Measurements from ENCODE around the gene BST2.
A peak's percentile ranks its signal among the peaks of the same experiment; 100 is the strongest.

The BST2 gene

GRCh38 chr19:17419621-17420474, 14.4 kb upstream of the BST2 start, which contains the start of gene MVB12A (continued):
- TF ChIP-seq ZNF202 (tag by site-specific recombination; IDR thresholded peaks at IDR 0.05; ENCODE audit: borderline replicate concordance) (no peak), ZNF768 (tag by site-specific recombination; IDR thresholded peaks at IDR 0.05) (no peak), ZNF146 (tag by site-specific recombination; IDR thresholded peaks at IDR 0.05) (no peak), ZNF2 (tag by site-specific recombination; IDR thresholded peaks at IDR 0.05) (peak; percentile 26; the same call in 1 of the 2 replicates), ZNF394 (tag by site-specific recombination; IDR thresholded peaks at IDR 0.05; ENCODE audit: borderline replicate concordance) (no peak), ZNF221 (tag by site-specific recombination; IDR thresholded peaks at IDR 0.05; ENCODE audit: borderline replicate concordance) (no peak), ZNF791 (tag by site-specific recombination; IDR thresholded peaks at IDR 0.05) (no peak), ZNF335 (tag by site-specific recombination; conservative IDR thresholded peaks at IDR 0.05) (peak; percentile 59), ZNF350 (tag by site-specific recombination; IDR thresholded peaks at IDR 0.05) (no peak), GLI4 (tag by site-specific recombination; IDR thresholded peaks at IDR 0.05) (no peak), ELK4 (IDR thresholded peaks at IDR 0.05; ENCODE audit: borderline replicate concordance, low read depth, low read length) (peak; percentile 95; the same call in 1 of the 2 replicates), ZNF48 (tag by site-specific recombination; IDR thresholded peaks at IDR 0.05) (no peak), ZNF610 (tag by site-specific recombination; IDR thresholded peaks at IDR 0.05; ENCODE audit: borderline replicate concordance) (0 out of 2 replicates have a peak, but pooled peaks have one; percentile 48), ZNF645 (tag by site-specific recombination; IDR thresholded peaks at IDR 0.05) (no peak), ZBTB1 (tag by site-specific recombination; IDR thresholded peaks at IDR 0.05) (no peak), TCF7L2 (IDR thresholded peaks at IDR 0.05; ENCODE audit: borderline replicate concordance, low read depth, low read length) (no peak), ZNF292 (tag by site-specific recombination; IDR thresholded peaks at IDR 0.05; ENCODE audit: borderline replicate concordance, low read depth) (no peak), ZNF623 (tag by site-specific recombination; IDR thresholded peaks at IDR 0.05) (no peak), ZNF548 (tag by site-specific recombination; IDR thresholded peaks at IDR 0.05) (no peak), KLF17 (tag by site-specific recombination; IDR thresholded peaks at IDR 0.05) (no peak; the same call in 1 of the 2 replicates), ZNF621 (tag by site-specific recombination; IDR thresholded peaks at IDR 0.05) (no peak), KLF9 (tag by site-specific recombination; IDR thresholded peaks at IDR 0.05; ENCODE audit: low read depth) (peak; percentile 7; the same call in 1 of the 2 replicates)
- TF ChIP-seq, protein P1, sequence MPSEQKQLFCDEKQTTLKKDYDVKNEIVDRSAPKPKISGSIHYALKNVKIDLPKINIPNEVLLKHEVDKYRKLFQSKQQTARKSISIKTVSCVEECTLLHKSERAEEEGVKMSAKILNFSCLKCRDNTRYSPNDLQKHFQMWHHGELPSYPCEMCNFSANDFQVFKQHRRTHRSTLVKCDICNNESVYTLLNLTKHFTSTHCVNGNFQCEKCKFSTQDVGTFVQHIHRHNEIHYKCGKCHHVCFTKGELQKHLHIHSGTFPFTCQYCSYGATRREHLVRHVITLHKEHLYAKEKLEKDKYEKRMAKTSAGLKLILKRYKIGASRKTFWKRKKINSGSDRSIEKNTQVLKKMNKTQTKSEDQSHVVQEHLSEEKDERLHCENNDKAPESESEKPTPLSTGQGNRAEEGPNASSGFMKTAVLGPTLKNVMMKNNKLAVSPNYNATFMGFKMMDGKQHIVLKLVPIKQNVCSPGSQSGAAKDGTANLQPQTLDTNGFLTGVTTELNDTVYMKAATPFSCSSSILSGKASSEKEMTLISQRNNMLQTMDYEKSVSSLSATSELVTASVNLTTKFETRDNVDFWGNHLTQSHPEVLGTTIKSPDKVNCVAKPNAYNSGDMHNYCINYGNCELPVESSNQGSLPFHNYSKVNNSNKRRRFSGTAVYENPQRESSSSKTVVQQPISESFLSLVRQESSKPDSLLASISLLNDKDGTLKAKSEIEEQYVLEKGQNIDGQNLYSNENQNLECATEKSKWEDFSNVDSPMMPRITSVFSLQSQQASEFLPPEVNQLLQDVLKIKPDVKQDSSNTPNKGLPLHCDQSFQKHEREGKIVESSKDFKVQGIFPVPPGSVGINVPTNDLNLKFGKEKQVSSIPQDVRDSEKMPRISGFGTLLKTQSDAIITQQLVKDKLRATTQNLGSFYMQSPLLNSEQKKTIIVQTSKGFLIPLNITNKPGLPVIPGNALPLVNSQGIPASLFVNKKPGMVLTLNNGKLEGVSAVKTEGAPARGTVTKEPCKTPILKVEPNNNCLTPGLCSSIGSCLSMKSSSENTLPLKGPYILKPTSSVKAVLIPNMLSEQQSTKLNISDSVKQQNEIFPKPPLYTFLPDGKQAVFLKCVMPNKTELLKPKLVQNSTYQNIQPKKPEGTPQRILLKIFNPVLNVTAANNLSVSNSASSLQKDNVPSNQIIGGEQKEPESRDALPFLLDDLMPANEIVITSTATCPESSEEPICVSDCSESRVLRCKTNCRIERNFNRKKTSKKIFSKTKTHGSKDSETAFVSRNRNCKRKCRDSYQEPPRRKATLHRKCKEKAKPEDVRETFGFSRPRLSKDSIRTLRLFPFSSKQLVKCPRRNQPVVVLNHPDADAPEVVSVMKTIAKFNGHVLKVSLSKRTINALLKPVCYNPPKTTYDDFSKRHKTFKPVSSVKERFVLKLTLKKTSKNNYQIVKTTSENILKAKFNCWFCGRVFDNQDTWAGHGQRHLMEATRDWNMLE (tag by site-specific recombination; conservative IDR thresholded peaks at IDR 0.05; ENCODE audit: low read depth): peak; percentile 90
- TF ChIP-seq, protein P2, sequence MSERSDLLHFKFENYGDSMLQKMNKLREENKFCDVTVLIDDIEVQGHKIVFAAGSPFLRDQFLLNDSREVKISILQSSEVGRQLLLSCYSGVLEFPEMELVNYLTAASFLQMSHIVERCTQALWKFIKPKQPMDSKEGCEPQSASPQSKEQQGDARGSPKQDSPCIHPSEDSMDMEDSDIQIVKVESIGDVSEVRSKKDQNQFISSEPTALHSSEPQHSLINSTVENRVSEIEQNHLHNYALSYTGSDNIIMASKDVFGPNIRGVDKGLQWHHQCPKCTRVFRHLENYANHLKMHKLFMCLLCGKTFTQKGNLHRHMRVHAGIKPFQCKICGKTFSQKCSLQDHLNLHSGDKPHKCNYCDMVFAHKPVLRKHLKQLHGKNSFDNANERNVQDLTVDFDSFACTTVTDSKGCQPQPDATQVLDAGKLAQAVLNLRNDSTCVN (tag by site-specific recombination; optimal IDR thresholded peaks at IDR 0.05): peak; percentile 98
- TF ChIP-seq, protein P3, sequence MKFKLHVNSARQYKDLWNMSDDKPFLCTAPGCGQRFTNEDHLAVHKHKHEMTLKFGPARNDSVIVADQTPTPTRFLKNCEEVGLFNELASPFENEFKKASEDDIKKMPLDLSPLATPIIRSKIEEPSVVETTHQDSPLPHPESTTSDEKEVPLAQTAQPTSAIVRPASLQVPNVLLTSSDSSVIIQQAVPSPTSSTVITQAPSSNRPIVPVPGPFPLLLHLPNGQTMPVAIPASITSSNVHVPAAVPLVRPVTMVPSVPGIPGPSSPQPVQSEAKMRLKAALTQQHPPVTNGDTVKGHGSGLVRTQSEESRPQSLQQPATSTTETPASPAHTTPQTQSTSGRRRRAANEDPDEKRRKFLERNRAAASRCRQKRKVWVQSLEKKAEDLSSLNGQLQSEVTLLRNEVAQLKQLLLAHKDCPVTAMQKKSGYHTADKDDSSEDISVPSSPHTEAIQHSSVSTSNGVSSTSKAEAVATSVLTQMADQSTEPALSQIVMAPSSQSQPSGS (tag by site-specific recombination; IDR thresholded peaks at IDR 0.05; ENCODE audit: low read depth): no peak
- TF ChIP-seq, protein P4, sequence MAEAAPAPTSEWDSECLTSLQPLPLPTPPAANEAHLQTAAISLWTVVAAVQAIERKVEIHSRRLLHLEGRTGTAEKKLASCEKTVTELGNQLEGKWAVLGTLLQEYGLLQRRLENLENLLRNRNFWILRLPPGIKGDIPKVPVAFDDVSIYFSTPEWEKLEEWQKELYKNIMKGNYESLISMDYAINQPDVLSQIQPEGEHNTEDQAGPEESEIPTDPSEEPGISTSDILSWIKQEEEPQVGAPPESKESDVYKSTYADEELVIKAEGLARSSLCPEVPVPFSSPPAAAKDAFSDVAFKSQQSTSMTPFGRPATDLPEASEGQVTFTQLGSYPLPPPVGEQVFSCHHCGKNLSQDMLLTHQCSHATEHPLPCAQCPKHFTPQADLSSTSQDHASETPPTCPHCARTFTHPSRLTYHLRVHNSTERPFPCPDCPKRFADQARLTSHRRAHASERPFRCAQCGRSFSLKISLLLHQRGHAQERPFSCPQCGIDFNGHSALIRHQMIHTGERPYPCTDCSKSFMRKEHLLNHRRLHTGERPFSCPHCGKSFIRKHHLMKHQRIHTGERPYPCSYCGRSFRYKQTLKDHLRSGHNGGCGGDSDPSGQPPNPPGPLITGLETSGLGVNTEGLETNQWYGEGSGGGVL (tag by site-specific recombination; IDR thresholded peaks at IDR 0.05): peak; percentile 72

Measured in HEK293 (cell line).